Fibroblast of lung (primary cell): ENCODE data around the gene WSCD2. TPM values are rescaled to one million over a fixed set of nuclear protein-coding genes. Genes with fewer than 3 reads are reported as not detected.

Experiments used
- DNase-seq, 2 donors: peaks; one replicate each; pipeline versions ENCODE4 v3.0.0 to v3.0.0-alpha.2; 2010; ENCODE audit warnings: low read depth in 2 of 2
- H2AFZ ChIP-seq: 2 replicates; pipeline ENCODE4 v1.5.1; 2012; ENCODE audit warnings: low read length, control low read depth, inconsistent platforms
- H3K27ac ChIP-seq: 2 replicates; pipeline ENCODE4 v1.5.1; 2011; ENCODE audit warnings: low read length, control low read depth; ENCODE audit not compliant: insufficient read depth
- H3K27me3 ChIP-seq: 2 replicates; pipeline ENCODE4 v1.5.1; 2011; ENCODE audit warnings: mild to moderate bottlenecking, low read length; ENCODE audit not compliant: control insufficient read depth, insufficient read depth
- H3K36me3 ChIP-seq: 2 replicates; pipeline ENCODE4 v1.5.1; 2011; ENCODE audit warnings: low read length; ENCODE audit not compliant: control insufficient read depth, insufficient read depth
- H3K4me1 ChIP-seq: 2 replicates; pipeline ENCODE4 v1.5.1; 2011; ENCODE audit warnings: low read length; ENCODE audit not compliant: control insufficient read depth, insufficient read depth; ENCODE audit errors: extremely low read depth
- H3K4me2 ChIP-seq: 2 replicates; pipeline ENCODE4 v1.5.1; 2011; ENCODE audit warnings: low read length, control low read depth; ENCODE audit not compliant: insufficient read depth; ENCODE audit errors: extremely low read depth
- H3K4me3 ChIP-seq, 4 experiments: fragments of 200-600 bp in 1 of 4; sonication (generic) in 1 of 4; replicated peaks in 1 of 4; 2 replicates each; pipeline ENCODE4 v1.5.1; 2011 to 2016; ENCODE audit warnings: low read length in 4 of 4, low read depth in 3 of 4, mild to moderate bottlenecking in 3 of 4, control low read depth in 2 of 4, inconsistent platforms in 1 of 4, mixed read lengths in 1 of 4; ENCODE audit not compliant: insufficient read depth in 1 of 4; ENCODE audit errors: control extremely low read depth in 1 of 4
- H3K79me2 ChIP-seq: 2 replicates; pipeline ENCODE4 v1.5.1; 2012; ENCODE audit warnings: mild to moderate bottlenecking, low read length, inconsistent platforms; ENCODE audit not compliant: control insufficient read depth, insufficient read depth
- H3K9ac ChIP-seq: 2 replicates; pipeline ENCODE4 v1.5.1; 2011; ENCODE audit warnings: mild to moderate bottlenecking, low read length, control low read depth; ENCODE audit not compliant: insufficient read depth
- H3K9me3 ChIP-seq: 2 replicates; pipeline ENCODE4 v1.5.1; 2012; ENCODE audit warnings: low read depth, low read length; ENCODE audit not compliant: control insufficient read depth, insufficient read depth
- H4K20me1 ChIP-seq: 2 replicates; pipeline ENCODE4 v1.5.1; 2011; ENCODE audit warnings: low read length; ENCODE audit not compliant: control insufficient read depth, insufficient read depth; ENCODE audit errors: extremely low read depth
- CTCF ChIP-seq, 2 donors: IDR thresholded peaks in 1 of 2; conservative IDR thresholded peaks in 1 of 2; 1 replicate in 1 of 2; 2 replicates in 1 of 2; pipeline ENCODE4 v1.5.1; 2011 to 2012; ENCODE audit warnings: low read length in 2 of 2, control low read depth in 1 of 2, inconsistent platforms in 1 of 2, low read depth in 1 of 2, mild to moderate bottlenecking in 1 of 2
- EZH2 ChIP-seq: IDR thresholded peaks from 2 replicates; pipeline ENCODE4 v1.5.1; 2012; ENCODE audit warnings: low read length, control low read depth, mild to moderate bottlenecking; ENCODE audit errors: missing control alignments
- polyA plus RNA-seq, 2 donors: library from polyadenylated mRNA; depleted of rRNA in 1 of 2; stranded (reverse) in 1 of 2; unstranded in 1 of 2; fragments of >200 nt; gene quantifications; 2 replicates each; pipeline ENCODE4 v1.2.1, GENCODE V29; 2011 to 2012; ENCODE audit warnings: missing spikeins in 1 of 2
- total RNA-seq: library from RNA; depleted of rRNA; stranded (reverse); fragments of >200 nt; gene quantifications from 2 replicates; pipeline ENCODE4 v1.2.1, GENCODE V29; 2014

WSCD2 gene
- total and polyA plus RNA-seq, 2 donors (not counting 1 experiment from before 2014, with no cell fraction given), result not detected

GRCh38 chr12:108247130-108247529 lies 118.0 kb downstream of the WSCD2 start:
- H3K36me3 ChIP-seq, result no peaks in the 10 kb centered on the region
- no peak overlapping the region for H3K27ac ChIP-seq
- DNase-seq, result no peak
- H3K9me3 ChIP-seq, result no peaks in the 10 kb centered on the region
- H3K4me2 ChIP-seq, result no peak overlapping the region
- no peaks in the 10 kb centered on the region for H4K20me1 ChIP-seq
- no peaks in the 10 kb centered on the region for H3K4me1 ChIP-seq
- H3K4me3 ChIP-seq, result no peak overlapping the region
- no peak for TF ChIP-seq EZH2
- no peak for TF ChIP-seq CTCF (conservative IDR thresholded peaks at IDR 0.05 in 1 of 2, IDR thresholded peaks at IDR 0.05 in 1 of 2; ENCODE audit: low read depth in 1 of 2, low read length in 2 of 2)
- no peak overlapping the region for H2AFZ ChIP-seq
- no peaks in the 10 kb centered on the region for H3K27me3 ChIP-seq
- no peak overlapping the region for H3K9ac ChIP-seq
- no peaks in the 10 kb centered on the region for H3K79me2 ChIP-seq

GRCh38 chr12:108248011-108248410 lies 118.9 kb downstream of the WSCD2 start:
- Histone ChIP-seq H3K27ac (no peak overlapping the region), H3K9ac (no peak overlapping the region), H3K36me3 (no peaks in the 10 kb centered on the region), H3K4me3 (no peak overlapping the region), H3K27me3 (no peaks in the 10 kb centered on the region), H4K20me1 (no peaks in the 10 kb centered on the region), H2AFZ (no peak overlapping the region), H3K4me2 (no peak overlapping the region), H3K9me3 (no peaks in the 10 kb centered on the region), H3K4me1 (no peaks in the 10 kb centered on the region), H3K79me2 (no peaks in the 10 kb centered on the region)
- DNase-seq, result no peak
- TF ChIP-seq CTCF (conservative IDR thresholded peaks at IDR 0.05 in 1 of 2, IDR thresholded peaks at IDR 0.05 in 1 of 2; ENCODE audit: low read depth in 1 of 2, low read length in 2 of 2) (no peak), EZH2 (no peak)

GRCh38 chr12:108252523-108252922 lies 123.4 kb downstream of the WSCD2 start:
- Histone ChIP-seq H3K9ac (no peak overlapping the region), H4K20me1 (no peaks in the 10 kb centered on the region), H2AFZ (no peak overlapping the region), H3K4me2 (no peak overlapping the region), H3K36me3 (no peaks in the 10 kb centered on the region), H3K27me3 (no peaks in the 10 kb centered on the region), H3K4me3 (no peak overlapping the region), H3K9me3 (no peaks in the 10 kb centered on the region), H3K4me1 (no peaks in the 10 kb centered on the region), H3K79me2 (no peaks in the 10 kb centered on the region), H3K27ac (no peak overlapping the region)
- no peak for DNase-seq
- TF ChIP-seq CTCF (conservative IDR thresholded peaks at IDR 0.05 in 1 of 2, IDR thresholded peaks at IDR 0.05 in 1 of 2; ENCODE audit: low read depth in 1 of 2, low read length in 2 of 2) (no peak), EZH2 (no peak)
